WTC11 (cell line): ENCODE data around the gene OGFR. TPM values are rescaled to one million over a fixed set of nuclear protein-coding genes. Genes with fewer than 3 reads are reported as not detected.

Source experiments
- ATAC-seq: fragments of 200-7000 bp; cut with Tn5 transposase; 2 replicates; pipeline ENCODE4 v1.10.0; 2021; ENCODE audit warnings: mild to moderate bottlenecking, moderate library complexity
- CTCF ChIA-PET: fragments of 300-600 bp; sonication (Branson Sonifier 250); formaldehyde crosslinking; loops from one replicate; lab custom pipeline; 2021; ENCODE audit warnings: antibody characterized with exemption; lab: Charles Lee
- POLR2A ChIA-PET: fragments of 350-600 bp; sonication (Branson Sonifier 250); formaldehyde crosslinking; loops from one replicate; lab custom pipeline; 2021; ENCODE audit warnings: antibody characterized with exemption; lab: Charles Lee
- DNase-seq: peaks from one replicate; pipeline ENCODE4 v3.0.0; 2021; ENCODE audit warnings: low spot score
- H3K27ac Mint-ChIP-seq: 2 replicates; pipeline ENCODE4 v1.8.0; 2021; ENCODE audit warnings: mixed read lengths
- H3K27me3 Mint-ChIP-seq: 2 replicates; pipeline ENCODE4 v1.8.0; 2021; ENCODE audit warnings: low read depth, mild to moderate bottlenecking, moderate library complexity, mixed read lengths
- H3K36me3 Mint-ChIP-seq: 2 replicates; pipeline ENCODE4 v1.8.0; 2021; ENCODE audit warnings: mixed read lengths
- H3K4me1 Mint-ChIP-seq: 2 replicates; pipeline ENCODE4 v1.8.0; 2022; ENCODE audit warnings: mixed read lengths
- H3K4me3 Mint-ChIP-seq: 2 replicates; pipeline ENCODE4 v1.8.0; 2021; ENCODE audit warnings: mild to moderate bottlenecking, moderate library complexity, mixed read lengths
- H3K9me3 Mint-ChIP-seq: 2 replicates; pipeline ENCODE4 v1.8.0; 2021; ENCODE audit warnings: mixed read lengths
- ATF1 ChIP-seq: sonication (generic); formaldehyde crosslinking; IDR thresholded peaks from 2 replicates; pipeline ENCODE4 v1.8.1; 2023; ENCODE audit warnings: mild to moderate bottlenecking, moderate library complexity, missing genetic modification reagents
- ATF6 ChIP-seq: sonication (generic); formaldehyde crosslinking; IDR thresholded peaks from 2 replicates; pipeline ENCODE4 v1.8.1; 2023; ENCODE audit warnings: mild to moderate bottlenecking, missing genetic modification reagents
- CBFB ChIP-seq: sonication (generic); formaldehyde crosslinking; IDR thresholded peaks from 2 replicates; pipeline ENCODE4 v1.8.1; 2022; ENCODE audit warnings: mild to moderate bottlenecking, low read depth, missing genetic modification reagents
- CREB1 ChIP-seq: sonication (generic); formaldehyde crosslinking; IDR thresholded peaks from 2 replicates; pipeline ENCODE4 v1.8.0; 2023; ENCODE audit warnings: mild to moderate bottlenecking, missing genetic modification reagents
- E2F1 ChIP-seq: sonication (generic); formaldehyde crosslinking; IDR thresholded peaks from 2 replicates; pipeline ENCODE4 v1.8.0; 2022; ENCODE audit warnings: mild to moderate bottlenecking, missing genetic modification reagents
- ERG ChIP-seq: fragments of 250-450 bp; sonication (Bioruptor Pico); IDR thresholded peaks from 2 replicates; pipeline ENCODE4 v1.8.0; 2021; ENCODE audit warnings: mild to moderate bottlenecking
- FOXJ3 ChIP-seq: sonication (generic); formaldehyde crosslinking; IDR thresholded peaks from 2 replicates; pipeline ENCODE4 v1.9.0; 2021; ENCODE audit warnings: missing genetic modification reagents, mild to moderate bottlenecking, borderline replicate concordance
- FOXP4 ChIP-seq: sonication (generic); formaldehyde crosslinking; IDR thresholded peaks from 2 replicates; pipeline ENCODE4 v1.8.0; 2022; ENCODE audit warnings: mild to moderate bottlenecking, missing genetic modification reagents
- JAZF1 ChIP-seq: fragments of 250-450 bp; sonication (Bioruptor Pico); IDR thresholded peaks from 2 replicates; pipeline ENCODE4 v1.9.0; 2021; ENCODE audit warnings: moderate library complexity, mild to moderate bottlenecking, inconsistent platforms
- JUN ChIP-seq: sonication (generic); formaldehyde crosslinking; IDR thresholded peaks from 2 replicates; pipeline ENCODE4 v1.8.0; 2023; ENCODE audit warnings: mild to moderate bottlenecking, missing genetic modification reagents
- MAX ChIP-seq: sonication (generic); formaldehyde crosslinking; IDR thresholded peaks from 2 replicates; pipeline ENCODE4 v1.8.0; 2022; ENCODE audit warnings: mild to moderate bottlenecking, missing genetic modification reagents
- MXD4 ChIP-seq: fragments of 250-450 bp; sonication (Bioruptor Pico); IDR thresholded peaks from 2 replicates; pipeline ENCODE4 v1.8.0; 2021; ENCODE audit warnings: mild to moderate bottlenecking, moderate library complexity, borderline replicate concordance
- MYBL2 ChIP-seq: sonication (generic); formaldehyde crosslinking; IDR thresholded peaks from 2 replicates; pipeline ENCODE4 v1.8.1; 2023; ENCODE audit warnings: mild to moderate bottlenecking, moderate library complexity, missing genetic modification reagents
- NFATC4 ChIP-seq: fragments of 250-450 bp; sonication (Bioruptor Pico); IDR thresholded peaks from 2 replicates; pipeline ENCODE4 v1.9.0; 2021; ENCODE audit warnings: mild to moderate bottlenecking
- NR2C2 ChIP-seq: sonication (generic); formaldehyde crosslinking; IDR thresholded peaks from 2 replicates; pipeline ENCODE4 v1.8.0; 2022; ENCODE audit warnings: mild to moderate bottlenecking, missing genetic modification reagents
- TEAD4 ChIP-seq: sonication (generic); formaldehyde crosslinking; IDR thresholded peaks from 2 replicates; pipeline ENCODE4 v1.8.0; 2022; ENCODE audit warnings: mild to moderate bottlenecking, missing genetic modification reagents
- ZBTB21 ChIP-seq: sonication (generic); formaldehyde crosslinking; IDR thresholded peaks from 2 replicates; pipeline ENCODE4 v1.8.1; 2023; ENCODE audit warnings: mild to moderate bottlenecking, missing genetic modification reagents, borderline replicate concordance
- ZNF232 ChIP-seq: sonication (generic); formaldehyde crosslinking; IDR thresholded peaks from 2 replicates; pipeline ENCODE4 v1.8.0; 2022; ENCODE audit warnings: mild to moderate bottlenecking, missing genetic modification reagents
- ZNF423 ChIP-seq: fragments of 250-450 bp; sonication (Bioruptor Pico); IDR thresholded peaks from 2 replicates; pipeline ENCODE4 v2.1.2; 2022; ENCODE audit warnings: mild to moderate bottlenecking, moderate library complexity
- ZNF512 ChIP-seq: sonication (generic); formaldehyde crosslinking; IDR thresholded peaks from 2 replicates; pipeline ENCODE4 v1.8.1; 2022; ENCODE audit warnings: missing genetic modification reagents, borderline replicate concordance
- total RNA-seq: library from RNA; stranded (reverse); gene quantifications from 3 replicates; pipeline ENCODE4 v1.2.3, GENCODE V29; 2021

Gene OGFR
- total RNA-seq, 1 experiment from 2014 or later: 43.3 TPM

DNA sequence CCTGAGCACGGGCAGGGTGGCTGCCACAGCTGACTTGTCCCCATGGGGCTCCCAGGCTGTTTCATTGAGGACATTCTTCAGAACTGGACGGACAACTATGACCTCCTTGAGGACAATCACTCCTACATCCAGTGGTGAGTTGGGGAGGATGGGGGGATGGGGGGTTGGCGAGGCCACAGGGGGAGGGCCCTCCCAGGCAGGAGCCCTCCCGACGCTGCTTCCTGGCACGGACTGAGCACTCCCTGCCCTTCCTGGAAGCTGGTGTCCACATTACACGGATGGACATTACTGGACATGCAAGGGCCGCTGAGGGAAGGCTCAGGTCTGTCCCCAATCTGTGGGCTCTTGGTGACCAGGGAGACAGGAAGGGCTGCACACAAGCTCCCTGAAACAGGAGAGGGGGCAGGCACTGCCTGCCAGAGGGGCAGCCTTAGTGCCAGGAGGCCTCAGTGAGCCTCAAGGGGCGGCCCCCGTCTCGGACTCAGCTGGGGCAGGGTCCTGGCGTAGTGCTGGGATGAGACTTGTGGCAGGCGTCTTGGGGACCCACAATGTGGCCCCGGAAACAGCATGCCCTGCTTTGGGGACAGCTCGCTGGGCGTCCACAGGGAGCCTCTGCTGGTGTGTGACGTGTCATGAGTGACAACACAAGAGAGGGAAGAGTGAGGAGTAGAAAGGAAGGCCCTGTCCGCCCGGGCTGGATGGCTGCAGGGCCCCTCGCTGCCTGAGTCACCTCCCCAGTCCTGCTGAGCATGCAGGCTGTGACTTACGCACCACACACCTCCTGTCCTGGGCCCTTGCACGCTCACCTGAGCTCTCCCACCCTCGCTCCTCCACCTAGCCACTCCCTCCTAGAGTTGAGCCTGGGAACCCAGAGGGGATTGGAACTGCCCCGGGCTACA lies 5.1 kb downstream of the OGFR start (continued):
- TF ChIP-seq FOXP4 (CRISPR knock-in tag): no peak
- TF ChIP-seq TEAD4 (CRISPR knock-in tag): no peak
- TF ChIP-seq ERG (CRISPR knock-in tag): no peak
- TF ChIP-seq, all 79 proteins: peak for 0

- H3K9me3 Mint-ChIP-seq: no peaks in the 10 kb centered on the region
- H3K27ac Mint-ChIP-seq: no peak overlapping the region
- peaks cover 12% of the 10 kb centered on the region for H3K4me1 Mint-ChIP-seq
- CTCF ChIA-PET: interaction anchor here (1.2 kb wide), 1 partner anchor 11 kb away, joined by 5 read pairs; no protein-coding TSS in a partner anchor
- H3K36me3 Mint-ChIP-seq: peaks cover 3% of the 10 kb centered on the region; the same call in 1 of the 2 replicates
- DNase-seq: no peak
- ATAC-seq: no peak
- H3K27me3 Mint-ChIP-seq: no peaks in the 10 kb centered on the region
- TF ChIP-seq CBFB (CRISPR knock-in tag) (no peak), ZNF232 (CRISPR knock-in tag) (no peak), JUN (CRISPR knock-in tag) (no peak), ZNF512 (CRISPR knock-in tag) (no peak), ZBTB21 (CRISPR knock-in tag) (no peak), ATF1 (CRISPR knock-in tag) (no peak), MXD4 (CRISPR knock-in tag) (no peak), JAZF1 (CRISPR knock-in tag) (no peak), MAX (CRISPR knock-in tag) (no peak), NR2C2 (no peak), CREB1 (CRISPR knock-in tag) (no peak), ZNF423 (CRISPR knock-in tag) (no peak), NFATC4 (no peak), ATF6 (CRISPR knock-in tag) (no peak), E2F1 (CRISPR knock-in tag) (no peak), FOXJ3 (no peak), MYBL2 (CRISPR knock-in tag) (no peak)
- TF ChIP-seq, all 79 proteins: peak for 0
- POLR2A ChIA-PET: no interaction called here
- no peak overlapping the region for H3K4me3 Mint-ChIP-seq
These were observed 6.7 kb downstream of the OGFR start for GRCh38 chr20:62811320-62811719.
